ENCODE measurements around the gene BUB1.
"Not testable (repeated sequence)": the region's sequence is repeated elsewhere in the genome, so short reads cannot be mapped to it uniquely, and the experiment has no call there.

The BUB1 gene

DNA sequence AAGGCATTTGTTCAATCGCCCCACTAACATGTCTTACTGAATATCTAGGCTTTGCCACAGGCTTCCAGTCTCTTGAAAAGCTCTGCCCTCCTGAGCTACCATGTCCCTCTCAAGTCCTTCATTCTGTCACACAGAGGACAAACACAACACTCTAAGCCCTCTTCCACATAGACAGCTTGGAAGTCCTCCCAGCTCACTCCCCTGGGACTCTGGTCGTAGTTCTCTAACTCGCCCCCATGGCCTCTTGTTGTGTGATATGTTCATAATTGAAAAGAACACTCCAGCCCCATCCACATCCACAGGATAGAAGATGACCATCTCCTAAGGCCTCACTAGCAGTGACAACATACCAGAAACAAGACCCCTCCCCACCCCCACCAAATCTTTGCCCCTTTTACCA is 37.9 kb downstream of the BUB1 start:
- H3K4me3 Mint-ChIP-seq: no peak overlapping the region
- peaks cover 84% of the 10 kb centered on the region for H3K36me3 Mint-ChIP-seq (ENCODE audit: low read depth)
- H3K27me3 Mint-ChIP-seq (ENCODE audit: low read depth): no peaks in the 10 kb centered on the region
- TF ChIP-seq, protein P1, sequence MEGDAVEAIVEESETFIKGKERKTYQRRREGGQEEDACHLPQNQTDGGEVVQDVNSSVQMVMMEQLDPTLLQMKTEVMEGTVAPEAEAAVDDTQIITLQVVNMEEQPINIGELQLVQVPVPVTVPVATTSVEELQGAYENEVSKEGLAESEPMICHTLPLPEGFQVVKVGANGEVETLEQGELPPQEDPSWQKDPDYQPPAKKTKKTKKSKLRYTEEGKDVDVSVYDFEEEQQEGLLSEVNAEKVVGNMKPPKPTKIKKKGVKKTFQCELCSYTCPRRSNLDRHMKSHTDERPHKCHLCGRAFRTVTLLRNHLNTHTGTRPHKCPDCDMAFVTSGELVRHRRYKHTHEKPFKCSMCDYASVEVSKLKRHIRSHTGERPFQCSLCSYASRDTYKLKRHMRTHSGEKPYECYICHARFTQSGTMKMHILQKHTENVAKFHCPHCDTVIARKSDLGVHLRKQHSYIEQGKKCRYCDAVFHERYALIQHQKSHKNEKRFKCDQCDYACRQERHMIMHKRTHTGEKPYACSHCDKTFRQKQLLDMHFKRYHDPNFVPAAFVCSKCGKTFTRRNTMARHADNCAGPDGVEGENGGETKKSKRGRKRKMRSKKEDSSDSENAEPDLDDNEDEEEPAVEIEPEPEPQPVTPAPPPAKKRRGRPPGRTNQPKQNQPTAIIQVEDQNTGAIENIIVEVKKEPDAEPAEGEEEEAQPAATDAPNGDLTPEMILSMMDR (IDR thresholded peaks at IDR 0.05; ENCODE audit: unreplicated experiment in 3 of 3): no peak
- H3K9me3 Mint-ChIP-seq: no peaks in the 10 kb centered on the region
- no peaks in the 10 kb centered on the region for H3K4me1 Mint-ChIP-seq
- no peak overlapping the region for H3K27ac Mint-ChIP-seq

DNA sequence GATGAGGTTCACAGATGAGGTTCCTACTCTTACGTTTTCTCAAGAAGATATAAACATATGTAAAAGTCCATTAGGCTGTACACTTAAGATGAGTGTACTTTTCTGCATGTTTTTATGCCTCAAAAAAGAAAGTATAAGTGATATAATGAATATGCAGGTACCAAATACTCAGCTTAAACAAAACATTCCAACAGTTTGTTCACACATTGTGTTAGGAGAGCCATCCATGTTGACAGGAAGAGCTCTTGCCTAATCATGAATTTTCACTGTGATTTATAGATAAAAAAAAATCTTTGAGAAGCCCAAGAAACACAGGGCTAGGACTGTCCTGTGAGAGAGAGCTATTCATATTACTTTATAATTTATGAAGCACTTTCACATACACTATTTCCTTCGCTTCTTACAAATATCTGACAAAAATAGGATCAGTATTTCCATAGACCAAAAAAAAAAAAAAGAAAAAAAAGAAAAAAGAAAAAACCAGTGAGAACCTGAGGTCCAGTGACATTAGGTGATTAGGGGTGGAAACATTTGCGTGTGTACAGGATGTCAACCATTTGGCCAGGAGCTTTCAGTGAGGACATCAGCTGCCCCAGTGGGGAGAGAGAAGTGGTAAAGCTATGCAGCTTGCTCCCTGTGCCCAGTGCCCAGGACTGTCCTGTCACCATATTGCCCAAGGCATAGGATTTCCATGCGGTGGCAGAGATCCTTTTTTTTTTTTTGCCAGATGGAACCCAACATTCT is 38.7 kb downstream of the BUB1 start:
- Mint-ChIP-seq H3K36me3 (ENCODE audit: low read depth) (peaks cover 84% of the 10 kb centered on the region), H3K9me3 (no peaks in the 10 kb centered on the region), H3K4me1 (no peaks in the 10 kb centered on the region), H3K27me3 (ENCODE audit: low read depth) (no peaks in the 10 kb centered on the region), H3K27ac (no peak overlapping the region), H3K4me3 (no peak overlapping the region)
- TF ChIP-seq, protein P1 (IDR thresholded peaks at IDR 0.05; ENCODE audit: unreplicated experiment in 3 of 3): no peak

DNA sequence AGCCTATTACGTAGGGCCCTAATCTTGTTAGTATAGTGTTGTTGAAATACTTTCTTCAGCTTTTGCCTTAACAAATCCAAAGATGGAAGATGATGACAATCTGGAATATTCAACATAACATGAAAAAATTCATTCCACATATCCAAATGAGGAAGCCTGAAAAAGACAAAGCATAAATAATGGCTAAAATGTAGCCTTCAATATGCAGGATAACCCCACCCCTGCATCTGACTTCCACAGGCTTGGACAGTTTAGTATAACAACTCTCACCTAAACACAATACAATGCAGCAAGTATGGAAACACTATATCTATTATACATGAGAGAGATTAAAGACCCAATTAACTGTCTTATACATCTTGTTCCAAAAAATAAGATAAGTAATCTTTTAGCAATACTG is 39.9 kb downstream of the BUB1 start:
- TF ChIP-seq, protein P1 (IDR thresholded peaks at IDR 0.05; ENCODE audit: unreplicated experiment in 3 of 3): no peak
- H3K4me3 Mint-ChIP-seq: no peak overlapping the region
- no peaks in the 10 kb centered on the region for H3K4me1 Mint-ChIP-seq
- H3K27ac Mint-ChIP-seq: no peak overlapping the region
- peaks cover 80% of the 10 kb centered on the region for H3K36me3 Mint-ChIP-seq (ENCODE audit: low read depth)
- no peaks in the 10 kb centered on the region for H3K27me3 Mint-ChIP-seq (ENCODE audit: low read depth)
- no peaks in the 10 kb centered on the region for H3K9me3 Mint-ChIP-seq

DNA sequence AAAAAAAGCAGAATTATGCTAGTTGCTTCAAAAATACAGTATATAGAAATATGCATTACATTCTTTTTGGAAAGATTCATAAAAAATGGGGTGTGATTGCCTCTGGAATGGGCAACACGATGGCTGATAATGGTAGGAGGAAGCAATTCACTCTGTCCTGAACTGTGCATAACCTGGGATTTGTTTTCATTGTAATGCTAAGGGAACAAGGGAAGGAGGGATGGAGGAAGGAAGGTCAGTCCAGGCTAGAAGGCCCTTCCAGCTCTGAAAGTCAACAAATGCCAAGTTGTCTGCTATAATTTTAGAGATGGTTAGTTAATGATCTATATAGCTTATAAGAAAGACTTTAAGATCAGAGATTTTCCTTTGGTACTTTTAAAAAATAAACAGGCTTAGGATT is 40.8 kb downstream of the BUB1 start:
- Mint-ChIP-seq H3K27ac (no peak overlapping the region), H3K36me3 (ENCODE audit: low read depth) (peaks cover 73% of the 10 kb centered on the region), H3K4me3 (no peak overlapping the region), H3K4me1 (no peaks in the 10 kb centered on the region), H3K27me3 (ENCODE audit: low read depth) (no peaks in the 10 kb centered on the region), H3K9me3 (no peaks in the 10 kb centered on the region)
- TF ChIP-seq, protein P1 (IDR thresholded peaks at IDR 0.05; ENCODE audit: unreplicated experiment in 3 of 3): no peak

DNA sequence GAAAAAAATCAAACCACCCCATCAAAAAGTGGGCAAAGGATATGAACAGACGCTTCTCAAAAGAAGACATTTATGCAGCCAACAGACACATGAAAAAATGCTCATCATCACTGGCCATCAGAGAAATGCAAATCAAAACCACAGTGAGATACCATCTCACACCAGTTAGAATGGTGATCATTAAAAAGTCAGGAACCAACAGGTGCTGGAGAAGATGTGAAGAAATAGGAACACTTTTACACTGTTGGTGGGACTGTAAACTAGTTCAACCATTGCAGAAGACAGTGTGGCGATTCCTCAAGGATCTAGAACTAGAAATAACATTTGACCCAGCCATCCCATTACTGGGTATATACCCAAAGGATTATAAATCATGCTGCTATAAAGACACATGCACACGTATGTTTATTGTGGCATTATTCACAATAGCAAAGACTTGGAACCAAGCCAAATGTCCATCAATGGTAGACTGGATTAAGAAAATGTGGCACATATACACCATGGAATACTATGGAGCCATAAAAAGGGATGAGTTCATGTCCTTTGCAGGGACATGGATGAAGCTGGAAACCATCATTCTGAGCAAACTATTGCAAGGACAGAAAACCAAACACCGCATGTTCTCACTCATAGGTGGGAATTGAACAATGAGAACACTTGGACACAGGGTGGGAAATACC is 41.8 kb downstream of the BUB1 start:
- not testable (repeated sequence) for H3K27ac Mint-ChIP-seq; H3K9me3 Mint-ChIP-seq; H3K4me1 Mint-ChIP-seq; H3K27me3 Mint-ChIP-seq (ENCODE audit: low read depth); H3K4me3 Mint-ChIP-seq
- peaks cover 63% of the 10 kb centered on the region for H3K36me3 Mint-ChIP-seq (ENCODE audit: low read depth)

DNA sequence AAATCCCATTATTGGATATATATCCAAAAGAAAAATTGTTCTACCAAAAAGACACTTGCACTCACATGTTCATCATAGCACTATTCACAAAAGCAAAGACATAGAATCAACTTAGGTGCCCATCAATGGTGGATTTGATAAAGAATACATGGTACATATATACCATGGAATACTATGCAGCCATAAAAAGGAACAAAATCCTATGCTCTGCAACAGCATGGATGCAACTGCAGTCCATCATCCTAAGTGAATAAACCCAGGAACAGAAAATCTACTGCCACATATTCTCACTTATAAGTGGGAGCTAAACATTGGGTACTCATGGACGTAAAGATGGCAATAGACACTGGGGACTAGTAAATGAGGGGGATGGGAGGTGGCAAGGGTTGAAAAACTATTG is 50.5 kb downstream of the BUB1 start:
- H3K27ac Mint-ChIP-seq; H3K36me3 Mint-ChIP-seq (ENCODE audit: low read depth); H3K9me3 Mint-ChIP-seq: not testable (repeated sequence)

DNA sequence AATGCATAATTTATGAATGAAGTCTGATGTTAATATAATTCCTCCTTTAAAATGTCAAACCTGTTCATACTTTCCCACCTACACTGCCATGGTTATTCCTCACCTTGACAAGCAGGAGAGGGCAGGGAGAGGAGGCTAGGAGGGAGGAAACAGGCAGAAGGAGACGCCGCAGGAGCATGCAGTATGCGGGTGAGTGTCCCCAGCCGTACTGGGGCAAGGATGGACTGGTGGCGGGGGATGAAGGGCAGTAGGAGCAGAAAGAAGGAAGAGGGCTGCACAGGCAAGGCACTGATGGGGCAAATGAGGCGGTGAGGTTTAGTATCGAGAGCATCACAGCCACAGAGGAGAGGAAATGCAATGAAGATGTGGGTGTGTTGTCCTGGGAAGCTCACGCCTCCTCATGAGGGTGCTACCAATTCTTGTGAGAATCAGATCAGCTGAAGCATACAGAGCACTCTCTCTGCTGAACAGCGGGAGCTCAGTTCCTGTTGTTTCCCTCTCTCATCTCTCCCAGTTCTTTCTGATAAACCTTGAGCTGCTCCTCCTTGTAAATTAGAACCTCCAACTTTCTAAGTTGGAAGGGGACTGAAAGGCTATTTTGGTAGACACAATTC is 58.4 kb downstream of the BUB1 start:
- H3K4me1 Mint-ChIP-seq; H3K36me3 Mint-ChIP-seq (ENCODE audit: low read depth); H3K27ac Mint-ChIP-seq; H3K4me3 Mint-ChIP-seq; H3K9me3 Mint-ChIP-seq; H3K27me3 Mint-ChIP-seq (ENCODE audit: low read depth): not testable (repeated sequence)

More for the DNA sequence above, 50.5 kb downstream of the BUB1 start:
- not testable (repeated sequence) for H3K4me1 Mint-ChIP-seq; H3K27me3 Mint-ChIP-seq (ENCODE audit: low read depth); H3K4me3 Mint-ChIP-seq

DNA sequence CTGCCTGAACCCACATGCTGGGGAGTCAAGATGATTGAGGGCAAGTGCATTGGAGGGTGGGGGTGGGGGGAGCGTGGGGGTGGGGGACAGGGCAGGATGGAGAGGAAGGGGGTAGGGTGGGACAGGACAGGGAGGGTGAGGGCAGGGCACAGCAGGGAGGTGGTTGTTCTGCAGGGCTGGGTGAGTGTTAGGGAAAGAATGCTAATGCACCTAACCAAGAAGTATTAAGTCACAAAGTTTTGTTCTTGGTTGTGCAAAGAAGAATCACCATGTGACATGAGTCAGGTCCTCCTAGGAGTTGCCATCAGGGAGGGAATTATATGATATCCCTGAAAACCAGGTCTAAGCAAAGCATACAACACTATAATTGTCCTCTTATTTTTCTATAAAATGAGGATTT is 63.9 kb downstream of the BUB1 start:
- H3K4me3 Mint-ChIP-seq; H3K36me3 Mint-ChIP-seq (ENCODE audit: low read depth); H3K27me3 Mint-ChIP-seq (ENCODE audit: low read depth); H3K27ac Mint-ChIP-seq; H3K9me3 Mint-ChIP-seq; H3K4me1 Mint-ChIP-seq: not testable (repeated sequence)

DNA sequence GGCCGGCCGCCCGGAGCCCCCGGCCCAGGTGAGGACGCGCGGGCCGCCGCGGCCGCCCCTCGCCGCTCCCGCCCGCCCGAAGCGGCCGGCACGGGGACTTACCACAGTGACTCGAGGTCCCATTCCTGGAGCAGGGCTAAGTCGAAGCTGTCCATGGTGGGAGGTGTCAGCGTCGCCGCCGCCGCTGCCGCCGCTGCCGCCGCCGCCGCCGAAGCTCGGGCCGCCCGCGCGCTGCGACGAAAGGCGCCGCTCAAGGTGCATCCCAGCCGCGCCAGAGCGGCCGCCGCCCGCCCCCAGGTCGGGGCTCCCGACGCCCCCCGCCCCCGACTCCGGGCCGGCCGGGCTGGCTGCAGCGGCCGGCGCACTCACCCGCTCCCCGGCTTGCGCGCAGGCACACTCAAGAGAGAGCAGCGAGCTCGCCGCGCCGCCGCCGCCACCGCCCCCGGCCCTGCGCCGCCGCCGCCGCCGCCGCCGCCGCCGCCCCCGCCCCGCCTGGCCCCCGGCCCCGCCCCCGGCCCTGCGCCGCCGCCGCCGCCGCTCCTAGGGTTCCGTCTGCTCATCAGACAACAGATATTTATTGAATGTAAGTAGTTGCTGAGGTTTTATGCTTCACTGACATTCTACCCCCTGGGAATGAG is 67.1 kb downstream of the BUB1 start:
- Mint-ChIP-seq H3K27me3 (ENCODE audit: low read depth) (peaks cover 14% of the 10 kb centered on the region), H3K4me3 (peak overlapping the region; percentile 43 to 70 (median 58))
- H3K36me3 Mint-ChIP-seq (ENCODE audit: low read depth); H3K27ac Mint-ChIP-seq; H3K9me3 Mint-ChIP-seq; H3K4me1 Mint-ChIP-seq: not testable (repeated sequence)

DNA sequence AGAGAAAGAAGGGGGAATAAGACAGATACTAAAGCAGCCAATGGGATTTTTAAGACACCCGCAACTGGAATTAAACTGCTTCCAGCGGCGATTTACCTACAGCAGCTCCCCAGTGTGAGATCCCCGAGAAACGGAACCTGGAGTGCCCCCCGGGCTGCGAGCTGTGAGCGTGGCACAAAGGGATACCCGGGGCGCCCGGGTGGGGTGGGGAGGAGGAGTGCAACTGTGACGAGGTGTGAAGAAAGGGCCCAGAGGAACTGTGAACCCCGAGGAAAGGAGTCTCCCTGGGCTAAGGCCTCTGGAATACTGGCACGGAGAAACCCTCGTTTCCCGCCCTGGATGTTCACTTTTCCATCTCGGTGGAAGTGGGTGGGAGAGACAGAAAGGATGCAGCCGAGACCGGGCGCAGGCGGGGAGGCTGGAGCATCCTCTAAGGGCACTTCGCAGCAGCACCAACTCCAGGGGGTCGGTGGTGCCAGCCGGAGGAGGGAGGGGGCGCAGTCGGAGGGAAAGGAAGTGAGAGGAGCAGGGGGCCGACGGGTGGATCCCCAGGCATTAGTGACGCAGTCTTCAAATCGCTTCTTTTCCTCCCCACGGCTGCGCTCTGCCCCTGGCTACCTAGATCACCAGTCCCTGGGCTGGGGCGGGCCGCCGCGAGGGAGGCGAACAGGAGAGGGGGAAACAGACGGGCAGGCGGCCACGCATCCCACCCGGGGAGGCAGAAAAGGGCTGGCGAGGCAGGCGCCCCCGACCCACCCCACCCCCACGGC is 67.8 kb downstream of the BUB1 start:
- not testable (repeated sequence) for H3K9me3 Mint-ChIP-seq; H3K4me1 Mint-ChIP-seq; H3K36me3 Mint-ChIP-seq (ENCODE audit: low read depth); H3K27ac Mint-ChIP-seq
- peaks cover 17% of the 10 kb centered on the region for H3K27me3 Mint-ChIP-seq (ENCODE audit: low read depth)
- H3K4me3 Mint-ChIP-seq: peak overlapping the region in 1 of 3 experiments; percentile 44

All from nephron (organoid).